NOMO-1 (cell line): Measurements from ENCODE around the gene NLRP7.

ENCODE experiments used
- DNase-seq, 2 experiments: peaks; one replicate each; lab custom pipeline; 2025; ENCODE audit not compliant: unreplicated experiment in 2 of 2; lab: John Stamatoyannopoulos, UW

Gene NLRP7

GRCh38 chr19:54875506-54875905 lies 71.8 kb downstream of the NLRP7 start:
- peak; percentile 64 to 89 for DNase-seq

DNA sequence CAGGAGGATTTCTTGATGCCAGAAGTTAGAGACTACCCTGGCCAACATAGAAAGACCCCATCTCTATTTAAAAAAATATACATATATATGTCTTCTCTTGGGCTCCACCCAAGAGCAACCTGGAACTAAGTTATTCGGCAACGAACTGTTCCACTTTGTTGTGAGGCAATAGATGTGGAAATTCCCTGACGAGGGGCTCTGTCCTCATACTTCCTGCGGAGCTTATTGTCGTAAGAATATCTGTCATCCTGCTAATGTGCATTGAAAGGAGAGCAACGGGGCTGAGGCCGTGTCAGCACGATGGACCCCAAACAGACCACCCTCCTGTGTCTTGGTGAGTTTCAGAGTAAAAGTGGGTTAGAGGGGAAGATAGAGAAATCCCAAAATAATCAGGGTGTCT lies 73.3 kb downstream of the NLRP7 start, which contains the start of gene FCAR:
Gene FCAR, plus strand, starts transcription at position 246 of the 400 bp plus-strand sequence. Its CDS starts 55 bp downstream, at position 301.
- DNase-seq = peak; percentile 83 to 89
